GM12801 (cell line): ENCODE measurements around the gene C1orf50.

Experiments
- CTCF ChIP-seq: IDR thresholded peaks from one replicate; pipeline ENCODE4 v1.5.1; 2011; ENCODE audit warnings: control low read depth; ENCODE audit not compliant: insufficient read length; ENCODE audit errors: extremely low read depth

C1orf50 gene

GRCh38 chr1:42767510-42768000 lies 506 bp downstream of the C1orf50 start:
- no peak for TF ChIP-seq CTCF

- TF ChIP-seq CTCF, result no peak
Observed at GRCh38 chr1:42768172-42768571, 1.1 kb downstream of the C1orf50 start.

- no peak for TF ChIP-seq CTCF
Observed at GRCh38 chr1:42769811-42770210, 2.8 kb downstream of the C1orf50 start.

- no peak for TF ChIP-seq CTCF
Observed at GRCh38 chr1:42773420-42773819, 6.4 kb downstream of the C1orf50 start.

GRCh38 chr1:42774928-42775526 lies 8.0 kb downstream of the C1orf50 start:
- no peak for TF ChIP-seq CTCF

GRCh38 chr1:42776502-42776901 lies 9.5 kb downstream of the C1orf50 start:
- TF ChIP-seq CTCF, result no peak

GRCh38 chr1:42777852-42778251 lies 10.8 kb downstream of the C1orf50 start:
- no peak for TF ChIP-seq CTCF

GRCh38 chr1:42779725-42780124 lies 12.7 kb downstream of the C1orf50 start:
- TF ChIP-seq CTCF, result no peak
